Kidney epithelial cell (primary cell): Measurements from ENCODE around the gene SPC25. TPM values are rescaled to one million over a fixed set of nuclear protein-coding genes. Genes with fewer than 3 reads are reported as not detected.

Experiments
- DNase-seq: peaks from one replicate; pipeline ENCODE4 v3.0.0-alpha.2; 2010; ENCODE audit warnings: low read depth
- H3K27me3 ChIP-seq: 2 replicates; pipeline ENCODE4 v1.6.0; 2011; ENCODE audit warnings: low read length; ENCODE audit not compliant: control insufficient read depth, insufficient read depth
- H3K36me3 ChIP-seq: 2 replicates; pipeline ENCODE4 v1.5.1; 2011; ENCODE audit warnings: low read length; ENCODE audit not compliant: control insufficient read depth, insufficient read depth
- H3K4me3 ChIP-seq: 2 replicates; pipeline ENCODE4 v1.5.1; 2011; ENCODE audit warnings: low read depth, mild to moderate bottlenecking, control low read depth, low read length
- total RNA-seq: library from RNA; depleted of rRNA; stranded (reverse); fragments of >200 nt; gene quantifications from 2 replicates; pipeline ENCODE4 v1.2.3, GENCODE V29; 2015
- TF ChIP-seq, protein P1 (sequence below): IDR thresholded peaks from 2 replicates; pipeline ENCODE4 v1.5.1; 2011; ENCODE audit warnings: mild to moderate bottlenecking, moderate library complexity, low read length, control low read depth, inconsistent platforms; ENCODE audit not compliant: insufficient read depth, poor library complexity, severe bottlenecking

The SPC25 gene
- total RNA-seq, 1 donor from 2014 or later: 1.8 TPM

DNA sequence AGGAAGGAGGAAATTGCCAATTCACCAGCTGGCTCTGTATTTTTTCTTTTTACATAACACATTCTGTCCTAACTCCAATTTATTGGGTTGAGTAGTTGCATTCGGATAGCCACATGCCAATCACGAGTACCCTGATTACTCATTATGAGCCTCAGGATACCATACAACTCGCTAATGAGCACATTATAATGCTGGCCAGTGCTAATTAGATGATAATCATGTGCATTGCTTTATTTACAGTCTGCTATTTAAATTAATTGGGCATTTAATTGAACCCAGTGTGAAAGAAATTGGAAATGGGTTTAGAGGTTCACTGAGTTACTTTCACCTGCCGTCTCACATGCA is 26.1 kb upstream of the SPC25 start:
- Histone ChIP-seq H3K4me3 (no peak overlapping the region), H3K36me3 (no peaks in the 10 kb centered on the region), H3K27me3 (peaks cover 8% of the 10 kb centered on the region)
- DNase-seq: no peak
- TF ChIP-seq, protein P1, sequence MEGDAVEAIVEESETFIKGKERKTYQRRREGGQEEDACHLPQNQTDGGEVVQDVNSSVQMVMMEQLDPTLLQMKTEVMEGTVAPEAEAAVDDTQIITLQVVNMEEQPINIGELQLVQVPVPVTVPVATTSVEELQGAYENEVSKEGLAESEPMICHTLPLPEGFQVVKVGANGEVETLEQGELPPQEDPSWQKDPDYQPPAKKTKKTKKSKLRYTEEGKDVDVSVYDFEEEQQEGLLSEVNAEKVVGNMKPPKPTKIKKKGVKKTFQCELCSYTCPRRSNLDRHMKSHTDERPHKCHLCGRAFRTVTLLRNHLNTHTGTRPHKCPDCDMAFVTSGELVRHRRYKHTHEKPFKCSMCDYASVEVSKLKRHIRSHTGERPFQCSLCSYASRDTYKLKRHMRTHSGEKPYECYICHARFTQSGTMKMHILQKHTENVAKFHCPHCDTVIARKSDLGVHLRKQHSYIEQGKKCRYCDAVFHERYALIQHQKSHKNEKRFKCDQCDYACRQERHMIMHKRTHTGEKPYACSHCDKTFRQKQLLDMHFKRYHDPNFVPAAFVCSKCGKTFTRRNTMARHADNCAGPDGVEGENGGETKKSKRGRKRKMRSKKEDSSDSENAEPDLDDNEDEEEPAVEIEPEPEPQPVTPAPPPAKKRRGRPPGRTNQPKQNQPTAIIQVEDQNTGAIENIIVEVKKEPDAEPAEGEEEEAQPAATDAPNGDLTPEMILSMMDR: no peak

DNA sequence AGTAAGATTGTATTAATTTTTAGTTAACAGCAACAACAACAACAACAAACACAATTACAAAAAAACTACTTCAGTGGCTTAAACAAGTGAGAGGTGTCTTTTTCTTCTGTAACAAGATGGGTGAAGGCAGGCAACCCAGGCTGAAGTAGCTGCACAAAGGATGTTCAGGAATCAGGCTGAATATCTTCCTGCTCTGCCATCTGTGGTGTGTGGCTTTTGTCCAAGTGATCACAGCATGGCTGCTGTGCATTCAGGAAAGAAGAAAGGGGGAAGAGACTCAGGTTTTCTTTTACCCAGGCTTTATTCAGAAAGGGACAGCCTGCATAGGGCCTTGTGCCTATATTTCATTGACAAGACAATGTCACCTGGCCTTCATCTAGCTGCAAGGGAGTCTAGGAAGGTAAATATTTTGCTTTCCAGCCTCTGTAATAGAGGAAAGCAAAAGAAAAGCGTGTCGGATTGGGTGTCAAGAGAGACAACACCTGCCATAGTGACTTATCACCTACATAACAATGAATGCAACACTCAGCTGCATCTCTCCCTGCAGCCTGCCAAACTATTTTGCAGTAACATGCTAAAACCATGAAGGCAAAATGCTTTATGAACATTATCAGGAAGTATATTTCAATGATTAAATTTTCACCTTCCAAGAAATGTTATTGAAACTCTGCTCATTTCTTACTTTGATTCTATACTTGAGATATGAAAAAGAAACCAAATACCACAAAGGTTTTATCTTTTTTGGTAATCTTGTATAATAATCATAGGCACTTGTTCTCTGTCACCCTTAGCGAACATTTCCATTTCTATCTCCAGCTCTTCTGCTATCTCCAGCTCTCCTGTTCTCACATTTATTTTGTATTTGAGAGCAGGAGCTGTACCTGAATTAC is 25.5 kb upstream of the SPC25 start:
- Histone ChIP-seq H3K4me3 (no peak overlapping the region), H3K27me3 (peaks cover 8% of the 10 kb centered on the region), H3K36me3 (no peaks in the 10 kb centered on the region)
- no peak for DNase-seq
- TF ChIP-seq, protein P1: no peak

DNA sequence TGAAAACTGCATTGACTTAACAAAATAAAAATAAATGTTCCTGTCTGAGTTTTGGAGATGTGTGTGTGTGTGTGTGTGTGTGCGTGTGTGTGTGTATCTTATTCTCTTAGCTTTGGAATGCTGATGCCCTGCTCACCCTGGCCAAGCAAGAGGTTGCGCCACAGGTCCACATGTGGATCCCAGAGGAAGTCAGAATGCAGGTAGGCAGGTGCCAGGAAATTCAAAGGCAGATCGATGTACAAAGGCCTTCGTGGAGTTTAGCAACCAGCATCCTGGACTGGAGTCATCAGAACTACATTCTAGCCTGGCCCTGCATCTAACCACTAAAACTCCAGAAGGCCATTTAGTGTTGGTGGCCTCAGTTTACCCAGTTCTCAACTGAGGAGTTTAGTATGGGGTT is 23.3 kb upstream of the SPC25 start:
- DNase-seq: no peak
- Histone ChIP-seq H3K36me3 (no peaks in the 10 kb centered on the region), H3K27me3 (peaks cover 8% of the 10 kb centered on the region), H3K4me3 (no peak overlapping the region)
- TF ChIP-seq, protein P1: no peak

DNA sequence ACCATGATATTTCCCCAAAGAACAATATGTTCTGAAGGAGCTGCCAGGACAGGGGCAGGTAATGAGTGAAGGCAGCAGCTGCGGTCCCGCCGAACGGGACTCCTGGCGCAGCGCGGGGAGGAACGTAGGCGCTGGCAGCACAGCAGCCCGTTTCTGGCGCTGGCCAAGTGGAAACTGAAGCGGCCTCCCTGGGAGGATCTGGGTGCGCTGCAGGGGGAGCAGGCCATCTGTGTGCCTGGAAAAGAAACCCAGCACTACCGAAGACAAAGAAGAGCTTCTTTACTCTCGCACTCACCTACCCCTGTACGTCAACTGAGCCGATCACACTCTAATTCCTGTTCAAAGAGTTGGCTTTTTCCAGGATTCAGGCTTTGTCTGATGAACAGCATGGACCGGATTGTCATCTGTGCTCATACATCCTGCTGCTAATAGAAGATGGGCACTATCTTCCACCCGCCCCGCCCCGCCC is 22.7 kb upstream of the SPC25 start:
- Histone ChIP-seq H3K4me3 (peak overlapping the region; percentile 20), H3K36me3 (no peaks in the 10 kb centered on the region), H3K27me3 (peaks cover 9% of the 10 kb centered on the region)
- no peak for DNase-seq
- TF ChIP-seq, protein P1: no peak

DNA sequence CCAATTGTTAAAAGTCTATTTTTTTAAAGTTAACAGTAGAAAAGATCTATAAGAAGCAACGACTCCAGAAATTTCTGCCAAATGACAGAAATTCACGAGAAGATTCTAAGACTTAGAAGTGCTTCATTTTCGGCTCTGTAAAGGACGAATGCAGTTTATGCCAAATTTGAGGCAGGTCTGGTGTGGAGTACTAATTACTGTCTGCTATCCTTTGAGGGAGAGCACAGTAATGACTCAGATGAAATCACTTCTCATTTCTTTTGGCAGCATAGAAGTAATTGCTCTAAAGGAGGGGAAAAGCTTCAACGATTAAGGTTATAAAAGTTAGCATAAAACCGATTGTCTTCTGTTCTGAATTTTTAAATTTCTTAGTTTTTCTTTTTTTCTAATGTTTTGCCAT is 22.2 kb upstream of the SPC25 start:
- no peak for DNase-seq
- Histone ChIP-seq H3K4me3 (no peak overlapping the region), H3K27me3 (peaks cover 9% of the 10 kb centered on the region), H3K36me3 (no peaks in the 10 kb centered on the region)
- TF ChIP-seq, protein P1: no peak

DNA sequence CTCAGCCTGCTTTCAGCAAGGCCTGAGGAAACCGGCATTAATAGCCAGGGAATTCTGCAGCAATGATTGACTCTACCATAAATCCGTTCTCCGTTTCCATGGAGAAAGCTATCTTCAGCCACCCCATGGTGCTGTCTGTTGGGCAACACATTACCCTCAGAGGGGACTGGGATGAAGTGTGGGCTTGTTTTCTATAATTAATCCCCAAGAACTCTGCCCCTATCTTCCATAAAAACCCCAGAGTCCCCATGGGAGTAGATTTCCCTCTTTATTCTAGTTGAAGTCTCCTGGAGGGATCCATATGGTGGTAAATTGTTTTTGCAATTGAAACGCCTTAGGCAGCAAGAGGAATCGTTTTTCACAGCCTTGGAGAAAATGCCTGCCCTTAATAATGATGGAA is 20.1 kb upstream of the SPC25 start:
- Histone ChIP-seq H3K36me3 (no peaks in the 10 kb centered on the region), H3K27me3 (peaks cover 9% of the 10 kb centered on the region), H3K4me3 (no peak overlapping the region)
- TF ChIP-seq, protein P1: no peak
- no peak for DNase-seq
